GM19397 (cell line): ENCODE results near the gene RBM12.

Experiments
- ATAC-seq: cut with Tn5 transposase; IDR thresholded peaks from one replicate; pipeline ENCODE4 v1.9.1; 2021; ENCODE audit warnings: mild to moderate bottlenecking, moderate library complexity; ENCODE audit not compliant: unreplicated experiment

RBM12 gene

GRCh38 chr20:35621560-35621946 lies 43.1 kb downstream of the RBM12 start:
- no peak for ATAC-seq

DNA sequence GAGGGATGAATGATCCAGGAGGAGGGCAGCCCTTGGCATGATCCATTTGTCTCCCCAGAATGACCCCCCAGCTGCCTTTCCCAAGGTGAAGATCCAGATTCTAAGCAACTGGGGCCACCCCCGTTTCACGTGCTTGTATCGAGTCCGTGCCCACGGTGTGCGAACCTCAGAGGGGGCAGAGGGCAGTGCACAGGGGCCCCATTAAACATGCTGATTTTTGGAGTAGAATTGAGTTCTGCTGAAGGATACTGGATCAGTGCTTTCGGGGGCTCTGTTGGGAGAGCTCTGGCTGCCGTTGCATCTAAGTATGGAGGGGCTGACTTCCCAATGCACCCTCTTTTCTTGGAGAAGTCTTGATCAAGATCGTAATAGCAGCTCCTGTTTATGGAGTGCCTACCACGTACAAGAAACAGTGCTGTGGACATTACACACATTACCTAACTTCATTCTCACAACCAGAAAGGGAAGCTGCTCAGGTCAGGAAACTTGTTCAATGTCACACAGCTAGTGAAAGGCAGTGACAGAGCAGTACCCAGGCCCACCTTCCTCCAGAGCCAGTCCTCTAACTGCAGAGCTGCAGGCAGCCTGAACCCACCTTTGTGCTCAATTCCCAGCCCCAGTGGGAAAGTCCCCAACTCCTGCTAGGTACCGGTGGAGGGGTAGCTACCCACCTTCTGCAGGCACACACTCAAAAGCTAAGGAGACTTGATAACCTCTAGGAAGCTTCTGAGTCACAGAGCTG lies 43.7 kb downstream of the RBM12 start:
- no peak for ATAC-seq

GRCh38 chr20:35619196-35620095 lies 45.3 kb downstream of the RBM12 start:
- peak; percentile 31 for ATAC-seq

- ATAC-seq, result no peak
Measured at GRCh38 chr20:35618263-35619131, 46.2 kb downstream of the RBM12 start.

DNA sequence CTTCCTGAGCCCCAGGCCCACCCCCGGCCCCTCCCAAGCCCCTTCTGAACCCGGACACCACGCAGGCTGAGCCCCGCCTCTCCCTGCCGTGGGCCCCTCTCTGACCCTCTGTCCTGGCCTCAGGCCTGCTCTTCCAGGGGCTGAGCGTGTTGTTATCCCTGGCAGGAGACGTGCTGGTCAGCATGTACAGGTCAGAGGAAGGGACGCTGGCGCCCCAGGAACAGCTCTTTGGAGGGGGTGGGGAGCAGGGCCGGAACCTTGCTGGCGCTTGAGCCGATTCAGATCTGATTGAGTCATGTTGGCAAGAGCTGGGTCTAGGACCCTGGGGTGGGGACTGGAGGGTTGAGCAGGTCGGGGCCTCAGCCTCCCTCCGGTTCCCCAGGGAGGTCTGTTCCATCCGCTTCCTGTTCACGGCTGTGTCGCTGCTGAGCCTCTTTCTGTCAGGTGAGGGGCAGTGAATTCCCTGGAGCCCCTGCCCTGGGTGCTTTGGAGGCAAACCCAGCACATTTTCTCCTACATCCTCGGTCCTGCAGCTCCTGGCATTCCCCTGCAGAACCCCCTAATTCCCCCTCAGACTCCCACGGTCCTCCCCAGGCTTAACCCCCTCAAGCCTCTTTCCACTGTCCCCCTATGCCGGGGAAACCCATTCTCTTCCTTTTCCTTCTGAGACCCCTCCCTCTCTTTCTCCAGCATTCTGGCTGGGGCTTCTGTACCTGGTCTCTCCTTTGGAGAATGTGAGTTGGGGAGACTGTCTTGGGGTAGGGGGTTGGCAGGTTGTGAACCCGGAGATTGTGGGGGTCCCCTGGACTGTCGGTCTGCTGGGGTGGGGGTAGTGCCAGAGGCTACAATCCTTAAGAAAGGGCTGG lies 47.1 kb downstream of the RBM12 start:
- no peak for ATAC-seq

DNA sequence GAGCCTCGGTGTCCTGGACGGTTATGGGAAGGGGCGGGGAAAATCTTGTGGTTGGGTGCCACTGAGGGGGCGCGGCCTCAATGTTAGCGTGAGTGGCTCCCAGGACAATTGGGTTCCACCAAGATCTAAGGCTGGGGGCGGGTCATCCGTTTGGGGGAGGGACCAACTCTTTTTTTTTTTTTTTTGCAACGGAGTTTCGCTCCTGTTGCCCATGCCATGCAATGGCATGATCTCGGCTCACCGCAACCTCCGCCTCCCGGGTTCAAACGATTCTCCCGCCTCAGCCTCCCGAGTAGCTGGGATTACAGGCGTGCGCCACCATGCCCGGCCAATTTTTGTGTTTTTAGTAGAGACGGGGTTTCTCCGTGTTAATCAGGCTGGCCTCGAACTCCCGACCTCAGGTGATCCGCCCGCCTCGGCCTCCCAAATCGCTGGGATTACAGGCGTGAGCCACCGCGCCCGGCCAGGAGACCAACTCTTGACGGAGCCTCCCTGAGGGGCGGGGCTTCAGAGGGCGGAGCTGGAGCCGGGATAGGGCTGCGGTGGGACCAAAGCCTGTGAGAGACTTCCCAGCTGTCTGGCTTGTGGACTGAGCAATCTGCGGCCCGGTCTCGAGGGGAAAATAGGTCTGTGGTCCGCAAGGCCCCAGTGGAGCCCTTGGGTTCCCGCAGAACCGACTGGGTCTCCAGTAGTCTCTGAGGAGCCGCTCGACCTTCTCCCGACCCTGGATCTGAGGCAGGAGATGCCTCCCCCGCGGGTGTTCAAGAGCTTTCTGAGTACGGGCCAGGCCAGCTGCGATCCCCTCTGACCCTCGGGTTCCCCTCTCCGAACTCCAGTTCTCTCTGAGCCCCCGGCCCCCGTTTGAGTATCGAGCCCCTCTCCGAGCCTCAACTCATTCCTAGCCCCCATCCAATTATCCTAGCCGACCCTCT lies 48.0 kb downstream of the RBM12 start:
- ATAC-seq, result no peak

- peak; percentile 67 for ATAC-seq
Measured at GRCh38 chr20:35615667-35616464, 48.8 kb downstream of the RBM12 start, which contains the start of gene SPAG4. Gene SPAG4 (plus strand): TSS chr20:35615829. CDS start chr20:35616004, 175 bp downstream.

GRCh38 chr20:35611482-35611881 lies 53.2 kb downstream of the RBM12 start:
- ATAC-seq, result no peak

GRCh38 chr20:35610833-35611427 lies 53.8 kb downstream of the RBM12 start:
- no peak for ATAC-seq

DNA sequence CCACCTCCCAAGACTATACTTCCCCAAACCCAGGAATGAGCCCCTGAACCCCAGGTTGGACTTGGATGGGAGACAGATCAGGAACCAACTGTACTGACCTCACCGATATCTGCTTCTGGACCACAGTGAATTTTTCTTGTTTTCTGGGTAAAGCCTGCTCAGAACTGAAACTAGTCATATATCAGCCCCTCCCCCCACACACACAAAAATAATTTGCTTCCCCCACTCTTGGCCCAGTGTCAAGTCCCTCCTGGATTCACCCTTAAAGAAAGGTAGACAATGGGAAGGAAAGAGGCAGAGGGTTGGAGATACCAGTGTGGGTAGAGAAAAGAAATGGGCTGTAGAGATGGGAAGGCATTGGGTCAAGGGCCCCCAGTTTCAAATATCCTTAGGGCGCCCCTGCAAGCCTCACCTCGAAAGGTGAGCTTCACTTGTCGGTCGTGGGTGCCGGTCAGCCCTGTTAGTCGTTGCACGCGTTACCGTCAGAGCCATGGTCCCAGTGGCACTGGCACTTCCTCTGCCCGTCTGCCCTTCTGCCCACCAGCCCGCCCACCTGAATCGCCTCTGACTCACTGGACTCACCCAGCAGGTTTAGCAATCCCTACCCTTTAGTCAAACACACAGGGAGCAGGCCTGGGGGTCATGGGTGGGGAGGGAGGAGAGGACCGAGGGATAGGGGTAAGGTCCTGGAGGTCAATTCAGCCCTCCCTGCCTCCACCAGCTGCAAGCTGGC lies 57.5 kb downstream of the RBM12 start:
- ATAC-seq, result no peak

DNA sequence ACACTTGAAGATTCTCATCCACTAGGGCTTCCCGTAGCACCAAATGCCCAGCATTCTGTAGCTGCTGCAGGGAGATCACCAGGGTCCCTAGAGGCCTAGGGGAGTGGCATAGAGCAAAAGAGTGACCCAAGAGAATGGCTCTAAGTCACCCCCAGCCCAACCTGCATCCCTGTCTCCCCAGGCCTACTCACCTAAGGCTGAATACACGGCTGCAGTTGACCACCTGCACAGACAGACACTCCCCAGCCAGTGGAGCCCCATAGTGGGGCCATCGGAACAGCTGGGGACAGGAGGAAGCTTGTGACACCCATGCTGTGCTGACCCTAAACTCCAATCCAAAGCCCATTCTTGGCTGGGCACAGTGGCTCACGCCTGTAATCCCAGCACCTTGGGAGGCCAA lies 58.6 kb downstream of the RBM12 start:
- ATAC-seq, result no peak

GRCh38 chr20:35604449-35604747 lies 60.3 kb downstream of the RBM12 start:
- no peak for ATAC-seq

DNA sequence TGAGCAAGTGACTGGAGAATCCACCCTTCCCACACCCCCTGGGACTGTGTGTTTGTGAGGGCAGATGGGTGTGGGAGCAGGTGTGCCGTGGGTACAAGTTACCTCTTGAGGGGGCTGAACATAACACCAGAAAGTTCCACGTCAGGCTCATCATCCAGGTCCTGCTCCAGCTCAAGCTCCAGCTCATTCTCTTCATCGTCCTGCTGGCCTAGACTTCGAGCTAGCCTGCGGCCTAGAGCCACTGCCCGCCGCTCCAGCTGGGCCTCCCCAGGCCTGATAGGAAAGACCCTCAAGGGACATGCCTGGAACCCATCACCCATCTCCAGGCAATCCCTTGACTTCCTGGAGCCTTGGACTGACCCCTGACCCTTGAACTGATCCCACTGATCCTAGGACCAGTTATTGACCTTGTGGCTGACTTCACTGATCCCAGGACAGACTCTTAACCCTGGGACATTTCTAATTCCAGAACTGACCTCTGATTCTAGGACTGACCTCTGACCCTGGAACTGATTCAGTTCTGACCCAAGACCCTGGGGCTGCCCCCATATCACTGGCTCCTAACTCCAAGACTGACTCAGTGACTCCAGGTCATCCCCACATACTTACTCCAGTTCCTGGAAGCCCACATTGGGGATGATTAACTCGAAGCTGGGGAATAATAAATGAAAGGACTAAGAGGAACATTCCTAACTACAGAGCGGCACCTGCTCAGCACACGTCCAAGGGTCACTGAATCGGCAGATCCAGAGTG lies 60.8 kb downstream of the RBM12 start:
- no peak for ATAC-seq

- no peak for ATAC-seq
Measured at GRCh38 chr20:35602851-35603495, 61.7 kb downstream of the RBM12 start.

DNA sequence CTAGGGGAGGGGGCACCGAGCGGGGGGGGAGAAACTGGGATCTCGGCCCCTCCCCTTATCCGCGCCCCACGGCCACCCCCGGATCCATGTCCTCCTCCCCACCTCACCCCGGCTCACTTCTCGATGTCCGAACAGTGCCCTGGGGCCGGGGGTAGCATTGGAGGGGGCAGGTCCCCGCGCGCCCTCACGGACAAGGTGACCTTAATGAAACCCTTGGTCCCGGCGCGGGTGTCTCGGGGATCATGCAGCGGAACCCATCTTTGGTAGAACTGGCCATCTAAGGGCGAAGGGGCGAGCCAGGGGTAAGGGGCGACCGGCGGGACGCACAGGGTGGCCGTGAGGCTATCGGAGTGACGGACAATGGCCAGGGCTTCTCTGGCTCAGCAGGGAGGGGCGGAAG lies 62.7 kb downstream of the RBM12 start:
- no peak for ATAC-seq
